HepG2 (cell line): ENCODE data around the gene PPY. TPM values are rescaled to one million over a fixed set of nuclear protein-coding genes. Genes with fewer than 3 reads are reported as not detected.

Experiments
- ARHGAP35 ChIP-seq: sonication (generic); formaldehyde crosslinking; IDR thresholded peaks from 2 replicates; pipeline ENCODE4 v1.9.0; 2022; ENCODE audit warnings: mild to moderate bottlenecking, inconsistent platforms, moderate library complexity, missing genetic modification reagents, borderline replicate concordance
- BRCA1 ChIP-seq: sonication (generic); formaldehyde crosslinking; IDR thresholded peaks from 2 replicates; pipeline ENCODE4 v1.4.0; 2020; ENCODE audit warnings: missing genetic modification reagents
- DPF2 ChIP-seq: sonication (generic); formaldehyde crosslinking; IDR thresholded peaks from 2 replicates; pipeline ENCODE4 v1.4.0; 2020; ENCODE audit warnings: mild to moderate bottlenecking, low read depth, missing genetic modification reagents, borderline replicate concordance
- E2F2 ChIP-seq: sonication (generic); formaldehyde crosslinking; IDR thresholded peaks from 2 replicates; pipeline ENCODE4 v1.4.0; 2020; ENCODE audit warnings: missing genetic modification reagents, borderline replicate concordance
- ELF3 ChIP-seq: IDR thresholded peaks from 2 replicates; pipeline ENCODE4 v1.6.1; 2016; ENCODE audit warnings: missing genetic modification reagents, missing compliant biosample characterization
- EP300 ChIP-seq, 3 experiments: sonication (generic) in 1 of 3; formaldehyde crosslinking in 1 of 3; IDR thresholded peaks; 2 replicates each; pipeline versions ENCODE4 v1.5.1 to v1.6.1; 2011 to 2020; ENCODE audit warnings: low read depth in 2 of 3, low read length in 2 of 3, borderline replicate concordance in 1 of 3, improper control_type of control experiment in 1 of 3, mild to moderate bottlenecking in 1 of 3, missing genetic modification reagents in 1 of 3, moderate library complexity in 1 of 3
- FLYWCH1 ChIP-seq: sonication (generic); formaldehyde crosslinking; IDR thresholded peaks from 2 replicates; pipeline ENCODE4 v1.8.1; 2023; ENCODE audit warnings: mild to moderate bottlenecking, missing genetic modification reagents
- GTF3A ChIP-seq: sonication (generic); formaldehyde crosslinking; conservative IDR thresholded peaks from 2 replicates; pipeline ENCODE4 v1.4.0; 2020; ENCODE audit warnings: mild to moderate bottlenecking, missing genetic modification reagents
- HNRNPK ChIP-seq: fragments of 200-400 bp; formaldehyde crosslinking; IDR thresholded peaks from 2 replicates; pipeline ENCODE4 v1.6.1; 2018; ENCODE audit warnings: low read length, low read depth, moderate library complexity, mild to moderate bottlenecking; ENCODE audit not compliant: poor library complexity, severe bottlenecking
- KLF11 ChIP-seq: IDR thresholded peaks from 2 replicates; pipeline ENCODE4 v1.6.1; 2016; ENCODE audit warnings: missing compliant biosample characterization
- MTF1 ChIP-seq: sonication (generic); formaldehyde crosslinking; IDR thresholded peaks from 2 replicates; pipeline ENCODE4 v1.5.0; 2020; ENCODE audit warnings: missing genetic modification reagents
- PHF5A ChIP-seq: IDR thresholded peaks from one replicate; pipeline ENCODE4 v1.6.1; 2018; ENCODE audit warnings: low read depth, missing genetic modification reagents; ENCODE audit not compliant: unreplicated experiment
- PPARG ChIP-seq: conservative IDR thresholded peaks from 2 replicates; pipeline ENCODE4 v1.6.1; 2016; ENCODE audit warnings: missing biosample characterization, missing genetic modification reagents
- RARG ChIP-seq: sonication (generic); formaldehyde crosslinking; IDR thresholded peaks from 2 replicates; pipeline ENCODE4 v1.4.0; 2020; ENCODE audit warnings: low read depth, mild to moderate bottlenecking, missing genetic modification reagents
- SKI ChIP-seq: fragments of 450-650 bp; IDR thresholded peaks from one replicate; pipeline ENCODE4 v1.6.1; 2018; ENCODE audit warnings: mild to moderate bottlenecking; ENCODE audit not compliant: partially characterized antibody
- THAP7 ChIP-seq: sonication (generic); formaldehyde crosslinking; IDR thresholded peaks from 2 replicates; pipeline ENCODE4 v1.8.1; 2023; ENCODE audit warnings: mild to moderate bottlenecking, missing genetic modification reagents
- ZNF136 ChIP-seq: sonication (generic); formaldehyde crosslinking; IDR thresholded peaks from 2 replicates; pipeline ENCODE4 v1.8.1; 2022; ENCODE audit warnings: low read depth, mild to moderate bottlenecking, moderate library complexity, missing genetic modification reagents
- ZNF230 ChIP-seq: sonication (generic); formaldehyde crosslinking; IDR thresholded peaks from 2 replicates; pipeline ENCODE4 v1.4.0; 2020; ENCODE audit warnings: mild to moderate bottlenecking, missing genetic modification reagents
- ZNF251 ChIP-seq: sonication (generic); formaldehyde crosslinking; IDR thresholded peaks from 2 replicates; pipeline ENCODE4 v1.9.0; 2021; ENCODE audit warnings: mild to moderate bottlenecking, missing genetic modification reagents
- ZNF446 ChIP-seq: sonication (generic); formaldehyde crosslinking; IDR thresholded peaks from 2 replicates; pipeline ENCODE4 v1.5.0; 2020; ENCODE audit warnings: mild to moderate bottlenecking, missing genetic modification reagents
- ZNF558 ChIP-seq: sonication (generic); formaldehyde crosslinking; IDR thresholded peaks from 2 replicates; pipeline ENCODE4 v1.9.0; 2022; ENCODE audit warnings: mild to moderate bottlenecking, missing genetic modification reagents, borderline replicate concordance
- ZNF788 ChIP-seq: sonication (generic); formaldehyde crosslinking; IDR thresholded peaks from 2 replicates; pipeline ENCODE4 v1.5.0; 2020; ENCODE audit warnings: mild to moderate bottlenecking, missing genetic modification reagents, borderline replicate concordance
- ZSCAN21 ChIP-seq: sonication (generic); formaldehyde crosslinking; IDR thresholded peaks from 2 replicates; pipeline ENCODE4 v1.8.0; 2022; ENCODE audit warnings: mild to moderate bottlenecking, missing genetic modification reagents, moderate library complexity, borderline replicate concordance
- polyA plus RNA-seq, 8 experiments: library from polyadenylated mRNA; depleted of rRNA in 3 of 8; stranded (reverse) in 7 of 8; unstranded in 1 of 8; fragments of >200 nt; fragmentation: Illumina TruSeq in 4 of 8; extraction: Trizol in 4 of 8; gene quantifications; 2 replicates each; pipeline versions ENCODE4 v1.2.1 to v1.2.3, GENCODE V29; 2011 to 2016; ENCODE audit warnings: low read depth in 4 of 8, missing spikeins in 1 of 8, mixed read lengths in 1 of 8; ENCODE audit not compliant: insufficient read depth in 1 of 8
- total RNA-seq, 5 experiments: library from RNA; depleted of rRNA; stranded (reverse); fragments of >200 nt; fragmentation: Illumina TruSeq; extraction: Trizol; gene quantifications; 2 replicates each; pipeline ENCODE4 v1.2.3, GENCODE V29; 2016; ENCODE audit warnings: low read depth in 1 of 5
- TF ChIP-seq, protein P1 (sequence below): IDR thresholded peaks from 2 replicates; pipeline ENCODE4 v1.6.1; 2016; ENCODE audit warnings: low read depth, borderline replicate concordance
- TF ChIP-seq, protein P2 (sequence below): IDR thresholded peaks from 2 replicates; pipeline ENCODE4 v1.6.1; 2012; ENCODE audit warnings: low read depth, low read length, improper control_type of control experiment

The PPY gene
- total and polyA plus RNA-seq, 2 of the 13 experiments (the other 11 are each of a cell fraction or from before 2014, with no cell fraction given), result not detected

DNA sequence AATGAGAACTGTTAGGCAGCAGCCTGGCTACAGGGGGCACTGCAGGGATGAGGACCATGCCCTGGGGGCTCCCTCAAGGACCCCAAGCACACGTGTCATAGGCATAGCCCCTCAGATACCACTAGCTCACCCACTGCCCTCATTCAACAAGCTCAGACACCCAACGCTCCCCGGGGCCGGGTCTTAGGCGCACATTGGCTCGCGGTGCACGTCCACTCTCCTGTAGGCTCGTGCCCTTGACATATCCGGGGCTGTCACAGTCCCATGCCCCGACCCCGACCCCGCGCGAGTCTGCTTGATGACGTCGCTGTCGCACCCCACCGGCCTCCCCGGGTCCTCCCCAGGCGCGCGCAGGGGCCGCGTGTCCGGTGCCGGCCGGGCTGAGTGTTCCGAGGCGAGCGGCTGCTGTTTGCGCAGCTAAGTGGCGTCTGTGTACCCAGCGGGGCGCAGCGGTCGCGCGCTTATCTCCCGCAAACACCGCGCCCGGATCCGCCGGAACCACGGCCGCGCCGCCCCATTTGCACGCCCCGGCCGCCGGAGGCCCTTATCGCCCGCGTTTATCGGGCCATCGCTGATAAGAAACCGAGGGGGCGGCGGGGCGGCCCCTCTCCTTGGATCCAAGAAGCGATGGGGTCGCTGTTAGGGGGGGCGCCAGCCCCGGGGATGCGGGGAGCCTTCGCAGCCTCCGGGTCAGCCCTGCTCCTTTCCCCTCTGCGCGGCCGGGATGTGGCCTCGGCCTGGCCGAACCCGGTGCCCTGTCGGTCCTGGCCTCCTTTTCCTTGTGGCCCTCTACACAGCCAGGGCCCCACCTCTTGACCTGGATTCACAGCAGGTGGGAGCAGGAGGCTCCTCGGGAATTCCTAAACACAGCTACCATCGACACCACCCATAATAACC, 41.5 kb upstream of the PPY start (continued):
- TF ChIP-seq PHF5A (CRISPR knock-in tag) (no peak), ZNF136 (no peak), FLYWCH1 (peak; percentile 41; the same call in 1 of the 2 replicates), ZNF446 (CRISPR knock-in tag) (no peak), ZSCAN21 (CRISPR knock-in tag) (peak; percentile 96), BRCA1 (CRISPR knock-in tag) (peak; percentile 52; the same call in 1 of the 2 replicates), PPARG (CRISPR knock-in tag) (peak; percentile 73; the same call in 1 of the 2 replicates), THAP7 (peak; percentile 84), ZNF558 (CRISPR knock-in tag) (peak; percentile 83; the same call in 1 of the 2 replicates), ZNF230 (CRISPR knock-in tag) (peak; percentile 81; the same call in 1 of the 2 replicates), ZNF251 (CRISPR knock-in tag) (no peak), EP300 (IDR thresholded peaks at IDR 0.05; ENCODE audit: low read depth in 2 of 2, low read length in 2 of 2) (peak in 1 of 2 experiments; percentile 77; a peak in 2 of 4 replicates), EP300 (CRISPR knock-in tag; IDR thresholded peaks at IDR 0.05; ENCODE audit: borderline replicate concordance) (peak; percentile 81; the same call in 1 of the 2 replicates), RARG (CRISPR knock-in tag) (no peak), ZNF788 (CRISPR knock-in tag) (peak; percentile 99; the same call in 1 of the 2 replicates), MTF1 (CRISPR knock-in tag) (peak; percentile 83), DPF2 (CRISPR knock-in tag) (peak; percentile 95), GTF3A (CRISPR knock-in tag) (peak; percentile 88; the same call in 1 of the 2 replicates), ARHGAP35 (peak; percentile 96), ELF3 (CRISPR knock-in tag) (no peak; the same call in 1 of the 2 replicates), KLF11 (CRISPR knock-in tag) (no peak), HNRNPK (peak; percentile 84), E2F2 (0 out of 2 replicates have a peak, but pooled peaks have one; percentile 34), SKI (peak; percentile 63)
- TF ChIP-seq, protein P1, sequence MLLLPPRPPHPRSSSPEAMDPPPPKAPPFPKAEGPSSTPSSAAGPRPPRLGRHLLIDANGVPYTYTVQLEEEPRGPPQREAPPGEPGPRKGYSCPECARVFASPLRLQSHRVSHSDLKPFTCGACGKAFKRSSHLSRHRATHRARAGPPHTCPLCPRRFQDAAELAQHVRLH (CRISPR knock-in tag), result peak; percentile 73; the same call in 1 of the 2 replicates
- TF ChIP-seq, protein P2, sequence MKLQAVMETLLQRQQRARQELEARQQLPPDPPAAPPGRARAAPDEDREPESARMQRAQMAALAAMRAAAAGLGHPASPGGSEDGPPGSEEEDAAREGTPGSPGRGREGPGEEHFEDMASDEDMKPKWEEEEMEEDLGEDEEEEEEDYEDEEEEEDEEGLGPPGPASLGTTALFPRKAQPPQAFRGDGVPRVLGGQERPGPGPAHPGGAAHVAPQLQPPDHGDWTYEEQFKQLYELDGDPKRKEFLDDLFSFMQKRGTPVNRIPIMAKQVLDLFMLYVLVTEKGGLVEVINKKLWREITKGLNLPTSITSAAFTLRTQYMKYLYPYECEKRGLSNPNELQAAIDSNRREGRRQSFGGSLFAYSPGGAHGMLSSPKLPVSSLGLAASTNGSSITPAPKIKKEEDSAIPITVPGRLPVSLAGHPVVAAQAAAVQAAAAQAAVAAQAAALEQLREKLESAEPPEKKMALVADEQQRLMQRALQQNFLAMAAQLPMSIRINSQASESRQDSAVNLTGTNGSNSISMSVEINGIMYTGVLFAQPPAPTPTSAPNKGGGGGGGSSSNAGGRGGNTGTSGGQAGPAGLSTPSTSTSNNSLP, result no peak; the same call in 1 of the 2 replicates
